ENCODE measurements around the gene SMIM45.

The SMIM45 gene

DNA sequence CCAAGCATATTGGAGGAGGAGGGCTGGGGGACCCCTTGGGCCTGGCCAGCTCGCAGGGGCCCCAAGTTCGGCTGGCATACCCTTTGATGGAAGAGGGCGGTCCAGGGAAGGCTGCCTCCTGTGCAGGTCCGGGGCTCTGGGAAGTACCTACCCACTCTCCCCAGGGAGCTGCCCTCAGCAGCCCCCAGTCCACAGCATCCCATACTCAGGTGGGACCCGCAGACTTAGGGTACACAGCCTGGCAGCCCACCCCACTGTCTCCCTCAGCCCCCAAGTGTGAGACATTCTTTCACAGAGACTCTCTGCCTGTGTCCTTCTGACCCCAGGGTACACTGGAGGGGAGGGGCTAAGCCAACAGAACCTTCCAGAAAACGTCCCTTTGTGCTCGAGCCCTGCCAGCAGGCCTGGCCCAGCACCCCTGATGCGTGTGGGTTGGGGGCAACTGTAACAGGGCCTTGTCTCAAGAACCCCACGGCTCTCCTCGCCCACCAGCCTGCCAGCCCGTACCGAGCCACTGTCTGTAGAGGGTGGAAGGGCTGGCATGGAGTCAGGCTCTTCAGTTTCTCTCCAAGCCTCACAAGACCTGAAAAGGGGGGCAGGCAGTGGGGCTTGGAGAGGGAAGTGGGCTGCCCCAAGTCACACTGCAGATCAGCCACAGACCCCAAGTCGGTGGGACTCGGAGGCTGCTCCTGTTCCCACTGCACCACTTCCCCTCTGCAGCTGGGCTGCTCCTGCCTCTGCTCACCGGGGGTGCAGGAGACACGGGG, 18.4 kb upstream of the SMIM45 start (continued):
- no peak for TF ChIP-seq SP1 (CRISPR knock-in tag; conservative IDR thresholded peaks at IDR 0.05)
- TF ChIP-seq, protein P1, sequence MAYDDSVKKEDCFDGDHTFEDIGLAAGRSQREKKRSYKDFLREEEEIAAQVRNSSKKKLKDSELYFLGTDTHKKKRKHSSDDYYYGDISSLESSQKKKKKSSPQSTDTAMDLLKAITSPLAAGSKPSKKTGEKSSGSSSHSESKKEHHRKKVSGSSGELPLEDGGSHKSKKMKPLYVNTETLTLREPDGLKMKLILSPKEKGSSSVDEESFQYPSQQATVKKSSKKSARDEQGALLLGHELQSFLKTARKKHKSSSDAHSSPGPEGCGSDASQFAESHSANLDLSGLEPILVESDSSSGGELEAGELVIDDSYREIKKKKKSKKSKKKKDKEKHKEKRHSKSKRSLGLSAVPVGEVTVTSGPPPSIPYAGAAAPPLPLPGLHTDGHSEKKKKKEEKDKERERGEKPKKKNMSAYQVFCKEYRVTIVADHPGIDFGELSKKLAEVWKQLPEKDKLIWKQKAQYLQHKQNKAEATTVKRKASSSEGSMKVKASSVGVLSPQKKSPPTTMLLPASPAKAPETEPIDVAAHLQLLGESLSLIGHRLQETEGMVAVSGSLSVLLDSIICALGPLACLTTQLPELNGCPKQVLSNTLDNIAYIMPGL (CRISPR knock-in tag; IDR thresholded peaks at IDR 0.05), result no peak

DNA sequence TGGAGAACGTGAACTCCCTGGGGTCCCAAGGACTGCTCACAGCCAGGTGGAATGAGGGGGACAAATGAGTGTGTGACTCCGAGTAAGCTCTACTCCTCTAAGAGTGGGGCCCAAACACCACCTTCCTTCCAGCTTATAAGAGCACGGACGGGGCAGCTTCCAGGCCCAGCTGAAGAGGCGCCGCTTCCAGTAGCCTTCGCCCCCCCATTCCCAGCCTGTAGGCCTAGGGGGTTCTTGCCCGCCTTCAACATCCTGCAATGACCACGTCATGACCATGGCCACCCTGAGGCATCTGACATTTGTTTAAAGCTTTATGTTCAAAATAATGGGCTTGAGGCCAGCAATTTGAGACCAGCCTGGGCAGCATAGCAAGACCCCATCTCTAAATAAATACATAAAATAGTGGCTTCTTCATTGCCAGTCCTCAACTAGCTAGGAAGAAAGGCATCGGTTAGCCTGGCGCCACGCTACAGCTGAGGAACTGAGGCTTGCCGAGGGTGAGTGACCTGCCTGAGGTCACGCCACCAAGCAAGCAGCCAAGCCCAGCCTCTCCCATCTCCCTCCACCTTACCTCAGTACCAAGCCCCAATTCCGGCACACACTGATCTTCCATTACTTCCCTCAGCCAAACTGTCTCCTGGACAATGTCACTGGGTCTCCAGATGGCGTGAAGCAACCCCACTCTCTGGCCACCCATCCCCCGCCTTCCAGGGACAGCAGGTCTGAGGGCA, 17.5 kb upstream of the SMIM45 start:
- Mint-ChIP-seq H3K4me1 (no peaks in the 10 kb centered on the region), H3K27ac (no peak overlapping the region), H3K9me3 (no peaks in the 10 kb centered on the region), H3K4me3 (no peak overlapping the region), H3K36me3 (peaks cover 19% of the 10 kb centered on the region), H3K27me3 (ENCODE audit: low read depth) (peaks cover 14% of the 10 kb centered on the region)
- peak; percentile 68; the same call in 1 of the 2 replicates for TF ChIP-seq ZNF121 (CRISPR knock-in tag; IDR thresholded peaks at IDR 0.05)
- TF ChIP-seq ZNF416 (CRISPR knock-in tag; IDR thresholded peaks at IDR 0.05), result no peak
- no peak for TF ChIP-seq ZNF263 (CRISPR knock-in tag; IDR thresholded peaks at IDR 0.05; ENCODE audit: low read depth)
- ATAC-seq, result no peak
- no peak for DNase-seq (ENCODE audit: low spot score)
- POLR2A ChIA-PET, result no interaction called here
- CTCF ChIA-PET, result interaction anchor here (1.9 to 3.0 kb wide), 3 partner anchors 9 to 237 kb away, joined by 4 to 10 read pairs (median 6); partner anchors contain the start of gene SMIM45

DNA sequence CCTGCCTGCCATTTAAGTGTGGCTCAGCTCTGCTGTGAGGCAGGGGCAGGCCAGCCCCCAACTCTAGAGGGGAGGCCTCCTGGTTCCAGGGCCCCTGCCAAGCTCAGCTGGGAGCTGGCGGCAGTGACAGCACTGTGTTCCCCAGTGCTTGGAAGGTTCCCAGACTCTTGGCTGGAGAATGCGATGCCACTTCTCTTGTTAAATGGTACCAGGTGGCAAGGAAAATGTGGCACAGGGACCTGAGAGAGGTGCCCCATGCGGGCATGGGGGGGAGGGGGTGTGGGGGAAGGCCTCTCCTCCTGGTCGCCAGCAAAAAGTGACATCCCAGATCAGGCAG, 17.0 kb upstream of the SMIM45 start:
- H3K4me1 Mint-ChIP-seq, result peaks cover 2% of the 10 kb centered on the region; the same call in 1 of the 2 replicates
- H3K27ac Mint-ChIP-seq, result no peak overlapping the region
- TF ChIP-seq ZBTB21 (CRISPR knock-in tag; IDR thresholded peaks at IDR 0.05; ENCODE audit: borderline replicate concordance), result no peak
- TF ChIP-seq, protein P2, sequence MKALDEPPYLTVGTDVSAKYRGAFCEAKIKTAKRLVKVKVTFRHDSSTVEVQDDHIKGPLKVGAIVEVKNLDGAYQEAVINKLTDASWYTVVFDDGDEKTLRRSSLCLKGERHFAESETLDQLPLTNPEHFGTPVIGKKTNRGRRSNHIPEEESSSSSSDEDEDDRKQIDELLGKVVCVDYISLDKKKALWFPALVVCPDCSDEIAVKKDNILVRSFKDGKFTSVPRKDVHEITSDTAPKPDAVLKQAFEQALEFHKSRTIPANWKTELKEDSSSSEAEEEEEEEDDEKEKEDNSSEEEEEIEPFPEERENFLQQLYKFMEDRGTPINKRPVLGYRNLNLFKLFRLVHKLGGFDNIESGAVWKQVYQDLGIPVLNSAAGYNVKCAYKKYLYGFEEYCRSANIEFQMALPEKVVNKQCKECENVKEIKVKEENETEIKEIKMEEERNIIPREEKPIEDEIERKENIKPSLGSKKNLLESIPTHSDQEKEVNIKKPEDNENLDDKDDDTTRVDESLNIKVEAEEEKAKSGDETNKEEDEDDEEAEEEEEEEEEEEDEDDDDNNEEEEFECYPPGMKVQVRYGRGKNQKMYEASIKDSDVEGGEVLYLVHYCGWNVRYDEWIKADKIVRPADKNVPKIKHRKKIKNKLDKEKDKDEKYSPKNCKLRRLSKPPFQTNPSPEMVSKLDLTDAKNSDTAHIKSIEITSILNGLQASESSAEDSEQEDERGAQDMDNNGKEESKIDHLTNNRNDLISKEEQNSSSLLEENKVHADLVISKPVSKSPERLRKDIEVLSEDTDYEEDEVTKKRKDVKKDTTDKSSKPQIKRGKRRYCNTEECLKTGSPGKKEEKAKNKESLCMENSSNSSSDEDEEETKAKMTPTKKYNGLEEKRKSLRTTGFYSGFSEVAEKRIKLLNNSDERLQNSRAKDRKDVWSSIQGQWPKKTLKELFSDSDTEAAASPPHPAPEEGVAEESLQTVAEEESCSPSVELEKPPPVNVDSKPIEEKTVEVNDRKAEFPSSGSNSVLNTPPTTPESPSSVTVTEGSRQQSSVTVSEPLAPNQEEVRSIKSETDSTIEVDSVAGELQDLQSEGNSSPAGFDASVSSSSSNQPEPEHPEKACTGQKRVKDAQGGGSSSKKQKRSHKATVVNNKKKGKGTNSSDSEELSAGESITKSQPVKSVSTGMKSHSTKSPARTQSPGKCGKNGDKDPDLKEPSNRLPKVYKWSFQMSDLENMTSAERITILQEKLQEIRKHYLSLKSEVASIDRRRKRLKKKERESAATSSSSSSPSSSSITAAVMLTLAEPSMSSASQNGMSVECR (CRISPR knock-in tag; IDR thresholded peaks at IDR 0.05; ENCODE audit: borderline replicate concordance), result no peak
- TF ChIP-seq, protein P3, sequence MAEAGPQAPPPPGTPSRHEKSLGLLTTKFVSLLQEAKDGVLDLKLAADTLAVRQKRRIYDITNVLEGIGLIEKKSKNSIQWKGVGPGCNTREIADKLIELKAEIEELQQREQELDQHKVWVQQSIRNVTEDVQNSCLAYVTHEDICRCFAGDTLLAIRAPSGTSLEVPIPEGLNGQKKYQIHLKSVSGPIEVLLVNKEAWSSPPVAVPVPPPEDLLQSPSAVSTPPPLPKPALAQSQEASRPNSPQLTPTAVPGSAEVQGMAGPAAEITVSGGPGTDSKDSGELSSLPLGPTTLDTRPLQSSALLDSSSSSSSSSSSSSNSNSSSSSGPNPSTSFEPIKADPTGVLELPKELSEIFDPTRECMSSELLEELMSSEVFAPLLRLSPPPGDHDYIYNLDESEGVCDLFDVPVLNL (CRISPR knock-in tag; IDR thresholded peaks at IDR 0.05; ENCODE audit: borderline replicate concordance, low read depth), result no peak
- TF ChIP-seq, protein P4, sequence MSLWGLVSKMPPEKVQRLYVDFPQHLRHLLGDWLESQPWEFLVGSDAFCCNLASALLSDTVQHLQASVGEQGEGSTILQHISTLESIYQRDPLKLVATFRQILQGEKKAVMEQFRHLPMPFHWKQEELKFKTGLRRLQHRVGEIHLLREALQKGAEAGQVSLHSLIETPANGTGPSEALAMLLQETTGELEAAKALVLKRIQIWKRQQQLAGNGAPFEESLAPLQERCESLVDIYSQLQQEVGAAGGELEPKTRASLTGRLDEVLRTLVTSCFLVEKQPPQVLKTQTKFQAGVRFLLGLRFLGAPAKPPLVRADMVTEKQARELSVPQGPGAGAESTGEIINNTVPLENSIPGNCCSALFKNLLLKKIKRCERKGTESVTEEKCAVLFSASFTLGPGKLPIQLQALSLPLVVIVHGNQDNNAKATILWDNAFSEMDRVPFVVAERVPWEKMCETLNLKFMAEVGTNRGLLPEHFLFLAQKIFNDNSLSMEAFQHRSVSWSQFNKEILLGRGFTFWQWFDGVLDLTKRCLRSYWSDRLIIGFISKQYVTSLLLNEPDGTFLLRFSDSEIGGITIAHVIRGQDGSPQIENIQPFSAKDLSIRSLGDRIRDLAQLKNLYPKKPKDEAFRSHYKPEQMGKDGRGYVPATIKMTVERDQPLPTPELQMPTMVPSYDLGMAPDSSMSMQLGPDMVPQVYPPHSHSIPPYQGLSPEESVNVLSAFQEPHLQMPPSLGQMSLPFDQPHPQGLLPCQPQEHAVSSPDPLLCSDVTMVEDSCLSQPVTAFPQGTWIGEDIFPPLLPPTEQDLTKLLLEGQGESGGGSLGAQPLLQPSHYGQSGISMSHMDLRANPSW (CRISPR knock-in tag; conservative IDR thresholded peaks at IDR 0.05; ENCODE audit: low read depth), result no peak
- TF ChIP-seq, protein P5, sequence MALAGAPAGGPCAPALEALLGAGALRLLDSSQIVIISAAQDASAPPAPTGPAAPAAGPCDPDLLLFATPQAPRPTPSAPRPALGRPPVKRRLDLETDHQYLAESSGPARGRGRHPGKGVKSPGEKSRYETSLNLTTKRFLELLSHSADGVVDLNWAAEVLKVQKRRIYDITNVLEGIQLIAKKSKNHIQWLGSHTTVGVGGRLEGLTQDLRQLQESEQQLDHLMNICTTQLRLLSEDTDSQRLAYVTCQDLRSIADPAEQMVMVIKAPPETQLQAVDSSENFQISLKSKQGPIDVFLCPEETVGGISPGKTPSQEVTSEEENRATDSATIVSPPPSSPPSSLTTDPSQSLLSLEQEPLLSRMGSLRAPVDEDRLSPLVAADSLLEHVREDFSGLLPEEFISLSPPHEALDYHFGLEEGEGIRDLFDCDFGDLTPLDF (CRISPR knock-in tag; IDR thresholded peaks at IDR 0.05), result no peak
- H3K4me3 Mint-ChIP-seq, result no peak overlapping the region
- DNase-seq (ENCODE audit: low spot score), result no peak
- no peaks in the 10 kb centered on the region for H3K9me3 Mint-ChIP-seq
- CTCF ChIA-PET, result interaction anchor here (1.9 to 3.0 kb wide), 3 partner anchors 9 to 238 kb away, joined by 4 to 10 read pairs (median 6); partner anchors contain the start of gene SMIM45
- POLR2A ChIA-PET, result no interaction called here
- no peak for ATAC-seq
- peaks cover 11% of the 10 kb centered on the region for H3K27me3 Mint-ChIP-seq (ENCODE audit: low read depth)
- peaks cover 23% of the 10 kb centered on the region for H3K36me3 Mint-ChIP-seq
